Fibroblast of skin of back (primary cell): ENCODE measurements around the gene CCDC157.

Experiments
- DNase-seq: peaks from one replicate; pipeline ENCODE4 v3.0.0-alpha.2; 2013

Gene CCDC157

GRCh38 chr22:30357650-30358215 is 926 bp downstream of the CCDC157 start:
- no peak for DNase-seq

- DNase-seq = no peak
These were observed 1.7 kb downstream of the CCDC157 start for GRCh38 chr22:30358541-30358940.

- no peak for DNase-seq
These were observed 5.3 kb downstream of the CCDC157 start for GRCh38 chr22:30361916-30362650.

GRCh38 chr22:30362651-30363281 is 6.0 kb downstream of the CCDC157 start:
- DNase-seq = no peak

- no peak for DNase-seq
These were observed 9.1 kb downstream of the CCDC157 start for GRCh38 chr22:30365891-30366290.

GRCh38 chr22:30368420-30368819 is 11.6 kb downstream of the CCDC157 start:
- DNase-seq = no peak

- DNase-seq = no peak
These were observed 13.9 kb downstream of the CCDC157 start for GRCh38 chr22:30370641-30371230.

- no peak for DNase-seq
These were observed 14.5 kb downstream of the CCDC157 start for GRCh38 chr22:30371321-30371720.

- DNase-seq = no peak
These were observed 15.2 kb downstream of the CCDC157 start for GRCh38 chr22:30371981-30372380.

GRCh38 chr22:30372915-30373314 is 16.1 kb downstream of the CCDC157 start:
- DNase-seq = no peak

GRCh38 chr22:30373331-30374325 is 16.8 kb downstream of the CCDC157 start:
- no peak for DNase-seq

GRCh38 chr22:30375312-30375849 is 18.6 kb downstream of the CCDC157 start:
- DNase-seq = no peak

- DNase-seq = no peak
These were observed 23.2 kb downstream of the CCDC157 start for GRCh38 chr22:30380011-30380410.

GRCh38 chr22:30381264-30381663 is 24.5 kb downstream of the CCDC157 start:
- no peak for DNase-seq

- no peak for DNase-seq
These were observed 25.5 kb downstream of the CCDC157 start for GRCh38 chr22:30382340-30382739.

GRCh38 chr22:30383061-30383460 is 26.3 kb downstream of the CCDC157 start:
- DNase-seq = no peak

GRCh38 chr22:30385942-30386341 is 29.1 kb downstream of the CCDC157 start:
- DNase-seq = no peak

GRCh38 chr22:30386608-30386959 is 29.8 kb downstream of the CCDC157 start:
- no peak for DNase-seq

- DNase-seq = peak; percentile 76
These were observed 30.4 kb downstream of the CCDC157 start, which contains the start of gene RNF215 for GRCh38 chr22:30386960-30387827. TSS of gene RNF215 (minus strand) at chr22:30387411. CDS start at chr22:30387313, 98 bp downstream.

- DNase-seq = peak; percentile 67
These were observed 34.3 kb downstream of the CCDC157 start for GRCh38 chr22:30390974-30391691.
